CD4-positive, alpha-beta T cell treated with Interleukin-6 at 100 ng/mL for 8 hours (primary cell): ENCODE results near the gene TBC1D26.
"Not testable (repeated sequence)": the region's sequence is repeated elsewhere in the genome, so short reads cannot be mapped to it uniquely, and the experiment has no call there.

Source experiments
- DNase-seq: peaks from one replicate; pipeline ENCODE4 v3.0.0-alpha.2; 2020; ENCODE audit warnings: mixed read lengths, low spot score

The TBC1D26 gene

GRCh38 chr17:15744074-15744676, 12.1 kb downstream of the TBC1D26 start:
- DNase-seq, result no peak

- DNase-seq, result no peak
These were observed 12.8 kb downstream of the TBC1D26 start for GRCh38 chr17:15744885-15745284.

GRCh38 chr17:15749403-15749802, 17.3 kb downstream of the TBC1D26 start:
- DNase-seq, result not testable (repeated sequence)

- not testable (repeated sequence) for DNase-seq
These were observed 36.9 kb downstream of the TBC1D26 start for GRCh38 chr17:15768865-15769533.

DNA sequence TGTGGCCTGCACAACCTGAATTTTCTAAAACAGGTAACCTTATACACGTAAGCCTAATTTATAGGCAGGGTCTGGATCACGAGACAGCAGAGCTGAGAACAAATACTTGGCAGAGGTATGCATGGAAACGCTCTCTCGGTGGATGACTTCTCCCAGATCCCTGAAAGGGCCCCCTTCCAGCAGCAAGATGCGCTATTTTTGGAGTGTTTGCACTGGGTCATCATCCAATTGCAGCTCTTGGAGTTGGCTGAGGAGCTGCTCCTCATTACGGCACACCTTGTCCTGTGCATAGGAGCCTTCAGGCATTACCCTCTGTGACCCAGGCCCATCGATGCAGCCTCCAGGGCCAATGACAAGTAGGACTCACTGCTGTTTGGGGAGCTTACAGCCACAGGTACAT, 38.6 kb downstream of the TBC1D26 start:
- not testable (repeated sequence) for DNase-seq

- DNase-seq, result no peak
These were observed 44.8 kb downstream of the TBC1D26 start for GRCh38 chr17:15776871-15777270.

DNA sequence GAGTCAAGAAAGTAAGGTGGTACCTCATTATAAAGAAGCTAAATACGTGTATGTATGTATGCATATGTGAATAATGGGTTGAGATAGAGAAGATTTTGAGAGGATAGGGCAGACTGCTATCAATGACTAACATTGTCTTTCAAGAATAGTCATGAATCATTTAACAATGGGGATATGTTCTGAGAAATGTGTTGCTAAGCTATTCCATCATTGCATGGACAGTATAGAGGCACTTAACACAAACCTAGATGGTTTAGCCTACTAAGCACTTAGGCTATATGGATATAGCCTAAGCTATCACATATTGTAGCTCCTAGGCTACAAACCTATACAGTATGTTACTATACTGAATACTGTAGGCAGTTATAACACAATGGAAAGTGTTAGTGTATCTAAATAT, 45.2 kb downstream of the TBC1D26 start:
- DNase-seq, result no peak

DNA sequence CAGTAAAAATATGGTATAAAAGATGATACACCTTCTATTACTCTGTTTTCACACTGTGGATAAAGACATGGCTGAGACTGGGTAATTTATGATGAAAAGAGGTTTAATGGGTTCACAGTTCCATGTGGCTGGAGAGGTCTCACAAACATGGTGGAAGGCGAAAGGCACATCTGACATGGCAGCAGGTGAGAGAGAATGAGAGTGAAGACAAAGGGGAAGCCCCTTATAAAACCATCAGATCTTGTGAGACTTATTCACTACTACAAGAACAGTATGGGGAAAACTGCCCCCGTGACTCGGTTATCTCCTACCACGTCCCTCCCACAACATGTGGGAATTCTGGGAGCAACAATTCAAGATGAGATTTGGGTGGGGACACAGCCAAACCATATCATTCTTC, 45.6 kb downstream of the TBC1D26 start:
- no peak for DNase-seq

- no peak for DNase-seq
These were observed 47.0 kb downstream of the TBC1D26 start for GRCh38 chr17:15779119-15779518.

- DNase-seq, result no peak
These were observed 48.1 kb downstream of the TBC1D26 start for GRCh38 chr17:15780188-15780587.

DNA sequence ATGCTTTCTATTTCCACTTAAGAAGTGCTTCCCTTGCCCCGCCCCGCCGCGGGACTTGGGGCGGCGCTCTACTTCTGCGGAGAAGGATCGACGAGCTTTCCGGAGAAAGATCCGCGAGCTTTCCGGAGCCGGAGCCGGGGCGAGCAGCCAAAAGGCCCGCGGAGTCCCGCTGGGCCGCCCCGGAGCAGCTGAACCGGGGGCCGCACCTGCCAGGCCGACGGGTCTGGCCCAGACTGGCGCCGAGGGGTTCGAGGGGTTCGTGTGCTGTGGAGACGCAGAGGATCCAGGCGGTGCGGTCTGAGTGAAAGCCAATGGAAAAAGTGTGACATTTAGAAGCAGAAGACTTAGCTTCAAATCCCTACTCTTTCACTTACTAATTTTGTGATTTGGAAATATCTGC, 50.8 kb downstream of the TBC1D26 start:
- peak; percentile 1 for DNase-seq

- no peak for DNase-seq
These were observed 51.4 kb downstream of the TBC1D26 start for GRCh38 chr17:15783461-15783860.

DNA sequence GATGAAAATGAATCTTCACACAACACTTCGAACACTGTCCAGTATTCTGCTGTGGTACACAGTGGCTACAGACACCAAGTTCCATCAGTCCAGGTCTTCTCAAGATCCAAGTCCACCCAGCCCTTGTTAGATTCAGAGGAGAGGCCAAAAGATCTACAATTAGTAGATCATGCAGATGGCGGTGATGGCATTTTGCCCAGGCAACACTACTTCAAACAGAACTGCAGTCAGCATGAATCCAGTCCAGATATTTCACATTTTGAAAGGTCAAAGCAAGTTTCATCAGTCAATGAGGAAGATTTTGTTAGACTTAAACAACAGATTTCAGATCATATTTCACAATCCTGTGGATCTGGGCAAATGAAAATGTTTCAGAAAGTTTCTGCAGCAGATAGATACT, 52.3 kb downstream of the TBC1D26 start:
- not testable (repeated sequence) for DNase-seq

GRCh38 chr17:15787363-15788075, 55.4 kb downstream of the TBC1D26 start:
- DNase-seq, result not testable (repeated sequence)

- not testable (repeated sequence) for DNase-seq
These were observed 56.3 kb downstream of the TBC1D26 start for GRCh38 chr17:15788365-15788764.
